NCI-H82 treated with DMSO at 0.1 percent for 48 hours (cell line): ENCODE measurements around the gene SLC6A8.
"Not testable (repeated sequence)": the region's sequence is repeated elsewhere in the genome, so short reads cannot be mapped to it uniquely, and the experiment has no call there.

Source experiments
- DNase-seq: peaks from one replicate; lab custom pipeline; 2025; ENCODE audit not compliant: unreplicated experiment; lab: John Stamatoyannopoulos, UW

Gene SLC6A8

DNA sequence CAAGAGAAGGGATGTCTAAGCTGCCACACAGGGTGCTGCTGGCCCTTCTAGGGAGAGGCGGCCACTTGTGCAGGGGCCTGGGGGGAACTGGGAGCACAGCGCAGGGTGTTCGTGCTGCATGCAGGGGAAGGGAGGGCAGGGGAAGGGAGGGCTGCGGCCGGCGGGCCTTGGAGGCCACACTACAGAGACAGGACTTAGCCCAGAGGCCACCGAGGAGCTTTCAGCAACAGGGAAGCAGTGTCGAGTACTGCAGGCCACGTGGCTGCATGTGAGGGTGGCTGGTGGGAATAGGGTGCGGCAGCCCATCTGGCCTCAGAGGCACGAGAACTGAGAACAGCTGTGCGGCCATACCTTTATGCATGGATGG is 57.3 kb downstream of the SLC6A8 start:
- DNase-seq, result not testable (repeated sequence)
